Astrocyte (in vitro differentiated cells and primary cell): ENCODE measurements around the gene ZNF512B.

ENCODE experiments used
- EZH2 ChIP-seq: IDR thresholded peaks from 2 replicates; pipeline ENCODE4 v1.6.1; 2012; ENCODE audit warnings: mild to moderate bottlenecking, low read length, inconsistent platforms; ENCODE audit not compliant: insufficient read depth
- TF ChIP-seq, protein P1 (sequence below): IDR thresholded peaks from 2 replicates; pipeline ENCODE4 v1.5.1; 2011; ENCODE audit warnings: low read depth, mild to moderate bottlenecking, inconsistent platforms, low read length, moderate library complexity; ENCODE audit not compliant: insufficient read depth

DNA sequence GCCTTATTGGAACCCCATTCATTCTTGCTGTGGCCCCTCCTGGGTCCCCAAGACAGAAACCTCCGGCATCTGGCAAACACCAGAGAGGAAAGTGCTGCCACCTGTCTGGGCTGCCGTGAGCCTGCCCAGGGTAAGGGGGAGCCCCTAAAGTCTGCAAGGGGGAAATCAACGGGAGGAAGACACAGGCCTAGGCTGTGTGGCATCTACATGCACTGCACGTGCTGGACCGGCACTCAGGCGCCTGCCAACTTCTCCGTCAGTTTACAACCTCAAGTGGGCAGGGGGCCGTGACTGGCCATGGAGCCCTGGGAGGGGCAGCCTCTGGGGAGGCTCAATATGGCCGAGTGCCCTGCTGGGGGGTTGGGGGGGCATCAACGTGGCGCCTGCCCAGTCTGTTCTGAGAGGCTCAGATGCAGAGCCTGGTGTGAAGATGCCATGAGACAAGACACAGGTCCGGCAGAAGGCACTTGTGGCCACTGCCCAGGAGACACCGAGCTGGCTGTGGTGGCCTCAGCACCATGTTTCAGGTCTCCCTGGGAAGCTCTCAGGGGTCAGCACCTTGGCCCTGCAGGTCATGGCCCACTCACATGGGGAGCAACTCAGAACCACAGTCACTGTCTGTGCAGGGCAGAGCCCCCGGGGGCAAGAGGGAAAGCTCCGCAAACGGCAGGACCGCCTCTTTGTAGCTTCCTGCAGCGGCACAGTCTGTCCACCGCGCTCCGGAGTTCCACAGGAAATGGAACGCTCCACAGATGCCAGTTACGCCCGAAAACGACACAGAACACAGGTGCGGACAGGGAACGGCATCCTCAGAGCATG, 21.9 kb downstream of the ZNF512B start:
- TF ChIP-seq, protein P1, sequence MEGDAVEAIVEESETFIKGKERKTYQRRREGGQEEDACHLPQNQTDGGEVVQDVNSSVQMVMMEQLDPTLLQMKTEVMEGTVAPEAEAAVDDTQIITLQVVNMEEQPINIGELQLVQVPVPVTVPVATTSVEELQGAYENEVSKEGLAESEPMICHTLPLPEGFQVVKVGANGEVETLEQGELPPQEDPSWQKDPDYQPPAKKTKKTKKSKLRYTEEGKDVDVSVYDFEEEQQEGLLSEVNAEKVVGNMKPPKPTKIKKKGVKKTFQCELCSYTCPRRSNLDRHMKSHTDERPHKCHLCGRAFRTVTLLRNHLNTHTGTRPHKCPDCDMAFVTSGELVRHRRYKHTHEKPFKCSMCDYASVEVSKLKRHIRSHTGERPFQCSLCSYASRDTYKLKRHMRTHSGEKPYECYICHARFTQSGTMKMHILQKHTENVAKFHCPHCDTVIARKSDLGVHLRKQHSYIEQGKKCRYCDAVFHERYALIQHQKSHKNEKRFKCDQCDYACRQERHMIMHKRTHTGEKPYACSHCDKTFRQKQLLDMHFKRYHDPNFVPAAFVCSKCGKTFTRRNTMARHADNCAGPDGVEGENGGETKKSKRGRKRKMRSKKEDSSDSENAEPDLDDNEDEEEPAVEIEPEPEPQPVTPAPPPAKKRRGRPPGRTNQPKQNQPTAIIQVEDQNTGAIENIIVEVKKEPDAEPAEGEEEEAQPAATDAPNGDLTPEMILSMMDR = no peak
- TF ChIP-seq EZH2 = no peak
